Measurements from ENCODE around the gene HSPB1.
"Not testable (repeated sequence)": the region's sequence is repeated elsewhere in the genome, so short reads cannot be mapped to it uniquely, and the experiment has no call there.

Gene HSPB1

DNA sequence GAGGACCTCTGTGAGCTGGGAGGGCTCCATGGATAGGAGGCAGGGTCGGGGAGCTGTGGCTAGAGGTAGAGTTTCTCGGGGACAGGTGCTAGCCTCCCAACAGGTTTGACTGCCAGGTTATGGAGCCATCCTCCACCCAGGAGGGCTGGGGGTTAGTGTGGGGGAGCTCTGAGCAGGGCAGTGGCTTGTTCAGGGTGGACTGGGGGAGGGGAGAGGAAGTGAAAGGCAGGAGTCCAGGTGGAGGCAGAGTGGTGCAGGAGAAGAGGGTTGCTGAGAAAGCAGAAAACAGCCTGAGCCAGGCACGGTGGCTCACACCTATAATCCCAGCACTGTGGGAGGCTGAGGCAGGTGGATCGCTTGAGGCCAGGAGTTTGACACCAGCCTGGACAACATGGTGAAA, 40.5 kb upstream of the HSPB1 start:
- no peak overlapping the region for H3K27ac ChIP-seq
- TF ChIP-seq ZFX (IDR thresholded peaks at IDR 0.05), result no peak
- TF ChIP-seq, protein P1, sequence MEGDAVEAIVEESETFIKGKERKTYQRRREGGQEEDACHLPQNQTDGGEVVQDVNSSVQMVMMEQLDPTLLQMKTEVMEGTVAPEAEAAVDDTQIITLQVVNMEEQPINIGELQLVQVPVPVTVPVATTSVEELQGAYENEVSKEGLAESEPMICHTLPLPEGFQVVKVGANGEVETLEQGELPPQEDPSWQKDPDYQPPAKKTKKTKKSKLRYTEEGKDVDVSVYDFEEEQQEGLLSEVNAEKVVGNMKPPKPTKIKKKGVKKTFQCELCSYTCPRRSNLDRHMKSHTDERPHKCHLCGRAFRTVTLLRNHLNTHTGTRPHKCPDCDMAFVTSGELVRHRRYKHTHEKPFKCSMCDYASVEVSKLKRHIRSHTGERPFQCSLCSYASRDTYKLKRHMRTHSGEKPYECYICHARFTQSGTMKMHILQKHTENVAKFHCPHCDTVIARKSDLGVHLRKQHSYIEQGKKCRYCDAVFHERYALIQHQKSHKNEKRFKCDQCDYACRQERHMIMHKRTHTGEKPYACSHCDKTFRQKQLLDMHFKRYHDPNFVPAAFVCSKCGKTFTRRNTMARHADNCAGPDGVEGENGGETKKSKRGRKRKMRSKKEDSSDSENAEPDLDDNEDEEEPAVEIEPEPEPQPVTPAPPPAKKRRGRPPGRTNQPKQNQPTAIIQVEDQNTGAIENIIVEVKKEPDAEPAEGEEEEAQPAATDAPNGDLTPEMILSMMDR (conservative IDR thresholded peaks at IDR 0.05), result no peak

DNA sequence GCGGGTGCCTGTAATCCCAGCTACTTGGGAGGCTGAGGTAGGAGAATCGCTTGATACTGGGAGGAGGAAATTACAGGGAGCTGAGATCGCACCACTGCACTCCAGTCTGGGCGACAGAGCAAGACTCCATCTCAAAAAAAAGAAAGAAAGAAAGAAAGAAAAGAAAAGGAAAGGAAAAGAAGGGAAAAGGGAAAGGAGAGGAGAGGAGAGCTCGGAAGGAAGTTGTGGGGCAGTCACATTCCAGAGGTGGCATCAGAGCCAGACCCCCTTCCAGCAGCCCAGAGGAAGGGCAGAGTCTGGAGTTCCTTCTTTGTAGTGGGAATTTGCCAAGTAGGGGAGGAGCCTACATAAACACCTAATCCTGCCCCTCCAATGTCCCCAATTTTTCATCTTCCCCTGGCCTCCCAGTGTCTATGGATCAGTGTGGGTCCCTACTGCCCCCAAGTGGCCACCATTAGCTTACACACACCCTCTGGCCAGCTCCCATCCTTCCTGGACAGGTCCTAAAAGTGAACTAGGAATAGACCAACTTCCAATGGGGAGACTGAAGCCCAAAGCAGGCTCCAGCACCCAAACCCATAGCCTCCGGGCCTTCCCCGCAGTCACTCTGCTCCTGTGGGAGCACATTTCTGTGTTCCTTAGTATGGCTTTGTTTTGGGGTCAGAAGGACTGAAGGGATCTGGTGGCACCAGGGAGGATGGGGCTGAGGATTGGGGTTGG, 39.6 kb upstream of the HSPB1 start:
- no peak overlapping the region for H3K27ac ChIP-seq

DNA sequence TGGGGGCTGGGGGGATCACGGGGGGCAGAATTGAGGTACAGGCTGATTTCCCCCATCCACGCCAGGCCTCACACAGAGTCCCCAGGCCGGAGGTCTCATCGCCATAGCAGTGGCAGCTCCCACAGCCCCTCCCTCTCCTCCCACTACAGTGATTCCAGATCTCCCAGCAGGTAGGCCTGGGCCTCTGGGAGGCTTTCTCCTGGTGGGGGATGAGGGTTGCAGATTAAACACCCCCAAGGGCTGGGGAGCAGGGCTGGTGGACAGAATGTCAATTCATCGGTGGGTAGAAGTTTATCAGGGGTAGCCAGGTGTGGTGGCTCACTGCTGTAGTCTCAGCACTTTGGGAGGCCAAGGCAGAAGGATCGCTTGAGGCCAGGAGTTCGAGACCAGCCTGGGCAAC, 37.2 kb upstream of the HSPB1 start:
- no peak for TF ChIP-seq ZFX (IDR thresholded peaks at IDR 0.05)
- TF ChIP-seq, protein P1 (conservative IDR thresholded peaks at IDR 0.05), result no peak
- H3K27ac ChIP-seq, result no peak overlapping the region

More for the DNA sequence above, 39.6 kb upstream of the HSPB1 start:
- TF ChIP-seq, protein P1 (conservative IDR thresholded peaks at IDR 0.05), result peak; percentile 96
- TF ChIP-seq ZFX (IDR thresholded peaks at IDR 0.05), result no peak

DNA sequence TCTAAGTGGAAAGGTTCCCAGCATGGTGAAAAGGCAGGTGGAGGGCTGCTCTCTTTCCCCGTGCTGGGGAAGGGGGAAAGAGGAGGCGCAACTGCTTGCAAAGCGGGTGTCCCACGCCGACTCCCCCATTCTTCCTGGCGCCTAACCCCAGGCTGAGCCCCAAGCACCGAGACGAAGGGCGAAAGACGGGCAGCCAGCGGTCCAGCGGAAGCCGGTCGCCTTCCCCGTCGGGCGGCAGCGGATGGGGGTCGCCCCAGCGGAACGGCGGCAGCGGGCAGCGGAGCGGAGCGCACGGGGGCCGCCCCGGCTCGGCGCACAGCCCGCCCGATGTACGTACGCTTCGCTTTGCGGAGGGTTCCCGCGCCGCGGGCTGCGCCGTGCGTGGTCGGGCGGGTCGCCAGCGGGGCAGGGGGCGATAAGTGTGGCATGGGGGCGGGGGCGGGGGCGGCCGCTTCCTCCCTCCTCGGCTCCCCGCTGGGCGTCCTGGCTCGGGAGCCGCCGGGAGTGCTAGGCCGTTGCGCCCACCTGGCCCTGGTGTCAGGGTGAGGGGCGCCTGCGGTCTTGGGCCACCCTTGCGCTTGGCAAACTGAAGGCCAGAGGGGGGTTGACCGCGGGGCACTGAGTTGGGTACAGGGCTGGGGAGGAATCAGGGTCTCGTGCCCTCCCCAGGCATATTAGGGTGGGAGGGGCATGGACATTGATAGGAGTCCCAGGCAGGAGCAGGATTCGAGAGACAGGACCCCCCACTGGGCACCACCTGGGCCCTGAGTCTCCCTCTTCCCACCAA, 35.2 kb upstream of the HSPB1 start:
- no peak overlapping the region for H3K27ac ChIP-seq
- TF ChIP-seq, protein P1 (conservative IDR thresholded peaks at IDR 0.05), result no peak
- TF ChIP-seq ZFX (IDR thresholded peaks at IDR 0.05), result no peak

DNA sequence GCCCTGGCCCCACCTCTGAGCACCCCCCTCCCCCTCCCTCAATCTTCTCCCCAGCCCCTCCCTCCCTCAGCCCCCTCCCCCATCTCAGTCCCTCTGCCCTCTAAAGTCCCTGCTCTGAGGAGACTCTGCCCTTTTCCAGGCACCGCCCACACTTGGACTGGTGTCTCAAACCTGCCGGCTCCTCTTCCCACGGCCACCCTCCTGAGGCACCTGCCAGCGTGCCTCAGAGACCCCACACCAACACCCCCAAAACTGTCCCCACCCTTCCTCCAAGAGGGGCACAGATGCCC, 34.6 kb upstream of the HSPB1 start:
- H3K27ac ChIP-seq, result no peak overlapping the region
- TF ChIP-seq, protein P1 (conservative IDR thresholded peaks at IDR 0.05), result no peak
- no peak for TF ChIP-seq ZFX (IDR thresholded peaks at IDR 0.05)

DNA sequence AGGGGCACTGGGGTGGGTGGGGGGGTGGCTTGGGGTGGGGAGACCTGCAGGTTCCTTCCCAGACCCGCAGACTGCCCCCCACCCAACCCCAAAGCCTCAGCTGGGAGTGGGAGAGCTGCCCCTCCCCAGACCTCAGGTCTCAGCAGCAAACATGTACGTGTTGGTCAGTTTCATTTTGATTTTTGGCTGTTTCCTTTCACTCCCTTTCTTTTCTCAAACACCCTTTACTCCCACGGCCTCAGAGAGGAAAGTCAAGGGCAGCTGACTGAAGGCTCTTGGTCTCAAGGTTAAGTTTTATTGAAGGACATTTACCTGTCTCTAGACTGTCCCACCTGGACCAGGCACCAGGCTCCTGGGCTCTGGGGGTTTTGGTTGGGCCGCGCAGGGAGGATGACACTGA, 34.1 kb upstream of the HSPB1 start:
- TF ChIP-seq, protein P1 (conservative IDR thresholded peaks at IDR 0.05), result no peak
- TF ChIP-seq ZFX (IDR thresholded peaks at IDR 0.05), result no peak
- no peak overlapping the region for H3K27ac ChIP-seq

DNA sequence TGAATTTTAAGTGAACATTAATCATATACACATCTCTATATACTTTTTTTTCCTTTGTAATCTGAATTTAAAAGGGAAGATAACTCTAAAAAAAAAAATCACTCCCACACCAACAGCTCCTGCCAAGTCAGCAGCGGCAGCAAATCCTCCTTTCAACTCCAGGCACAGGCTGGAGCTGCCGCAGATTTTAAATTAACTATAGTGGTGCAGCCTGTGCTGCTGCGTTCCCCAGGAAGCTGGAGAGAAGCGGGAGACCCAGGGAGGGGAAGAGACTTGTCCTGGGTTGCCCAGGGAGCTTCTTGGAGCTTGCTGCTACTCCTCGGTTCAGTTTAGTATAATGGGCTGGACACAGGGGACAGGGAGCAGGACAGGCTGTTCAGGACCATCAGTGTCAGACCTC, 32.6 kb upstream of the HSPB1 start:
- H3K27ac ChIP-seq, result no peak overlapping the region
- TF ChIP-seq ZFX (IDR thresholded peaks at IDR 0.05), result no peak
- TF ChIP-seq, protein P1 (conservative IDR thresholded peaks at IDR 0.05), result no peak

DNA sequence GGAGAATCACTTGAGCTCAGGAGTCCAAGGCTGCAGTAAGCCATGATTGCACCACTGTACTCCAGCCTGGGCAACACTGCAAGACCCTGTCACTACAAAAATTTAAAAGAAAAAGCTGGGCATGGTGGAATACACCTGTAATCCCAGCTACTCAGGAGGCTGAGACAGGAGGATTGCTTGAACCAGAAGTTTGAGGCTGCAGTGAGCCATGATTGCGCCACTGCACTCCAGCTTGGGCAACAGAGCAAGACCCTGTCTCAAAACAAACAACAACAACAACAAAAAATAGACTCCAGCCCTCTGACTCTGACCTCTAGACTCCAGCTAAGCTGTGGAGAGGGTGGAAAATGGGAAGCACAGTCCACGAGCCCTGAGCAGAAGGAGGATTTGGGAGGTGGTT, 31.1 kb upstream of the HSPB1 start:
- H3K27ac ChIP-seq, result not testable (repeated sequence)

Data from C4-2B (cell line).